SK-N-SH (cell line): ENCODE data around the gene SLC26A11.

ENCODE experiments used
- CTCF ChIP-seq: fragments of 200-600 bp; sonication (generic); IDR thresholded peaks from 2 replicates; pipeline ENCODE4 v1.6.1; 2017; ENCODE audit warnings: antibody characterized with exemption, mild to moderate bottlenecking, moderate library complexity
- FOSL2 ChIP-seq: IDR thresholded peaks from 2 replicates; pipeline ENCODE4 v1.4.0; 2012; ENCODE audit warnings: low read depth, mild to moderate bottlenecking, moderate library complexity, borderline replicate concordance

- TF ChIP-seq CTCF = no peak
- no peak for TF ChIP-seq FOSL2
These were observed 549 bp downstream of the SLC26A11 start for GRCh38 chr17:80220736-80221215.
